Measurements from ENCODE around the gene ARSK. TPM values are rescaled to one million over a fixed set of nuclear protein-coding genes. Genes with fewer than 3 reads are reported as not detected.
A peak's percentile ranks its signal among the peaks of the same experiment; 100 is the strongest.

The ARSK gene
- total and polyA plus RNA-seq, 2 of the 13 experiments (the other 11 are each of a cell fraction or from before 2014, with no cell fraction given): 7.9 TPM

DNA sequence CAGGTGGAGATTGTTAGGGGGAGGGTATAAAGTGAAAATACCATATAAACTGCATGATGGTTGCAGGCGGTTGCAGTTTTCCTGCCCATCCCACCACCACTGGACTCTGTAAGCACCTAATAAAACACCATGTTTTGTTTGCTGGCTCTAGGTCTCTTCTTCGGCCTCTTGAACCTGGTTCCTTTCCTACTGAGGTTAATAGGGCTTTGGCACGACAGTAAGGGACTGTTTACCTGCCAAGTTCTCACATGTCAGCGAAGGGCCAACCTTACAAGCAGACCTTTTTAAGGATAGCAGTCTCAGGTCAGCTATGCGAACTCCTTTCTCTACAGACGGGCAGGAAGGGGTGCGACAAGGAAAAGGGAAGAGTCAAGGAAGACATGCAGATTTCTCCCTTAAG, 88.3 kb downstream of the ARSK start (continued):
- TF ChIP-seq, protein P1, sequence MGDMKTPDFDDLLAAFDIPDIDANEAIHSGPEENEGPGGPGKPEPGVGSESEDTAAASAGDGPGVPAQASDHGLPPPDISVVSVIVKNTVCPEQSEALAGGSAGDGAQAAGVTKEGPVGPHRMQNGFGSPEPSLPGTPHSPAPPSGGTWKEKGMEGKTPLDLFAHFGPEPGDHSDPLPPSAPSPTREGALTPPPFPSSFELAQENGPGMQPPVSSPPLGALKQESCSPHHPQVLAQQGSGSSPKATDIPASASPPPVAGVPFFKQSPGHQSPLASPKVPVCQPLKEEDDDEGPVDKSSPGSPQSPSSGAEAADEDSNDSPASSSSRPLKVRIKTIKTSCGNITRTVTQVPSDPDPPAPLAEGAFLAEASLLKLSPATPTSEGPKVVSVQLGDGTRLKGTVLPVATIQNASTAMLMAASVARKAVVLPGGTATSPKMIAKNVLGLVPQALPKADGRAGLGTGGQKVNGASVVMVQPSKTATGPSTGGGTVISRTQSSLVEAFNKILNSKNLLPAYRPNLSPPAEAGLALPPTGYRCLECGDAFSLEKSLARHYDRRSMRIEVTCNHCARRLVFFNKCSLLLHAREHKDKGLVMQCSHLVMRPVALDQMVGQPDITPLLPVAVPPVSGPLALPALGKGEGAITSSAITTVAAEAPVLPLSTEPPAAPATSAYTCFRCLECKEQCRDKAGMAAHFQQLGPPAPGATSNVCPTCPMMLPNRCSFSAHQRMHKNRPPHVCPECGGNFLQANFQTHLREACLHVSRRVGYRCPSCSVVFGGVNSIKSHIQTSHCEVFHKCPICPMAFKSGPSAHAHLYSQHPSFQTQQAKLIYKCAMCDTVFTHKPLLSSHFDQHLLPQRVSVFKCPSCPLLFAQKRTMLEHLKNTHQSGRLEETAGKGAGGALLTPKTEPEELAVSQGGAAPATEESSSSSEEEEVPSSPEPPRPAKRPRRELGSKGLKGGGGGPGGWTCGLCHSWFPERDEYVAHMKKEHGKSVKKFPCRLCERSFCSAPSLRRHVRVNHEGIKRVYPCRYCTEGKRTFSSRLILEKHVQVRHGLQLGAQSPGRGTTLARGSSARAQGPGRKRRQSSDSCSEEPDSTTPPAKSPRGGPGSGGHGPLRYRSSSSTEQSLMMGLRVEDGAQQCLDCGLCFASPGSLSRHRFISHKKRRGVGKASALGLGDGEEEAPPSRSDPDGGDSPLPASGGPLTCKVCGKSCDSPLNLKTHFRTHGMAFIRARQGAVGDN (CRISPR knock-in tag; IDR thresholded peaks at IDR 0.05): no peak

DNA sequence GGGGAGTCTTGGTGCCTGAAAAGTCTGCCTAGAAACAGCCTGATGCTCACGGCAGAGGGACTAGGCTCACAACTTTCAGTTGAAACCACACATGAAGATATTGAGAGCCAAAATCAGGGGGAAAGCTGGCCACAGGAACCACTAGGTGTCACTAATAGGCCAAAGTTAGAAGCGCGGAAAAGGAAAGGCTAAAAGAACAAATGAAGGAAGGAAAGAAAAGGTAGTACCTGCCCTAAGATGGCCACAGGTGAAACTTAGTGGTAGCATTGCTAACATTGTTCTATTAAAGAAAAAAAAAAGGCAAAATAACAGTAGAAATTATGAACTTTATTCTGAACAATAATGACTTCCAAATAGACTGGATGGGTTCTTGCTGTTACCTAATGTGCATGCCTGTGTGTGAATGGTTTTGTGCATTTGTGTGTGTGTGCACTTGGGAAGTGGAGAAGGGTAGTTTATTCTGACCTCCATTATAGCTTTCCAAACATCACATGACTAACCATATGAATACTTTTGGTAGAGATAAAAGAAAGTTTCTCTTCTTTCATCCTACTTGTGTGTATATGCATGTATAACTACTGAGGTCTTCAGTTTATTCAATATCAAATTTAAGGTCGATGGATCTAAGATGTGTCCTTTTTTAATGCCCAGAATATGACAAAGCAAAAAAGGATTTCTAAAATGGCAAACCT, 89.6 kb downstream of the ARSK start:
- Histone ChIP-seq H3K4me1 (ENCODE audit: insufficient read depth, low read length) (peaks cover 67% of the 10 kb centered on the region), H3K4me2 (ENCODE audit: low read depth, low read length) (peak overlapping the region; percentile 69), H3K27ac (ENCODE audit: extremely low read length, insufficient read depth, low read length) (no peak overlapping the region)
- TF ChIP-seq ZNF513 (CRISPR knock-in tag; conservative IDR thresholded peaks at IDR 0.05) (no peak), SNRNP70 (IDR thresholded peaks at IDR 0.05; ENCODE audit: low read depth, low read length) (no peak), SAP130 (CRISPR knock-in tag; IDR thresholded peaks at IDR 0.05; ENCODE audit: low read depth) (0 out of 2 replicates have a peak, but pooled peaks have one; percentile 22), ZFP37 (CRISPR knock-in tag; IDR thresholded peaks at IDR 0.05; ENCODE audit: borderline replicate concordance) (no peak), MBNL3 (CRISPR knock-in tag; conservative IDR thresholded peaks at IDR 0.05) (no peak), ZNF615 (CRISPR knock-in tag; IDR thresholded peaks at IDR 0.05; ENCODE audit: borderline replicate concordance) (no peak), ZBTB7B (CRISPR knock-in tag; IDR thresholded peaks at IDR 0.05) (no peak), CHD4 (IDR thresholded peaks at IDR 0.05; ENCODE audit: borderline replicate concordance, low read length) (no peak), ZNF670 (CRISPR knock-in tag; IDR thresholded peaks at IDR 0.05; ENCODE audit: borderline replicate concordance) (no peak), PHF5A (CRISPR knock-in tag; IDR thresholded peaks at IDR 0.05; ENCODE audit: low read depth, unreplicated experiment) (no peak), RFXAP (CRISPR knock-in tag; IDR thresholded peaks at IDR 0.05; ENCODE audit: borderline replicate concordance) (no peak), IRF9 (CRISPR knock-in tag; IDR thresholded peaks at IDR 0.05; ENCODE audit: borderline replicate concordance) (no peak), RFX3 (CRISPR knock-in tag; IDR thresholded peaks at IDR 0.05) (no peak), ZIK1 (CRISPR knock-in tag; IDR thresholded peaks at IDR 0.05; ENCODE audit: borderline replicate concordance, low read depth) (no peak), SMC3 (IDR thresholded peaks at IDR 0.05; ENCODE audit: low read length) (peak; percentile 51; the same call in 1 of the 2 replicates)

More for the DNA sequence above, 89.6 kb downstream of the ARSK start:
- WGBS (ENCODE audit: low lambda C conversion rate): 10% methylated on average over 4 of the region's 4 CpGs
- in situ Hi-C loops (cut with HindIII; ENCODE audit: extremely low pct_ligation_motif_present, low pct_unique_long_range_greater_than_20kb): loop anchor here (5.0 to 25.0 kb wide), 2 partner anchors 198 to 693 kb away; no protein-coding TSS in a partner anchor
- Histone ChIP-seq H3K36me3 (replicated peaks in 1 of 2; ENCODE audit: control insufficient read depth in 1 of 2, insufficient read depth in 2 of 2, low read length in 2 of 2) (no peaks in the 10 kb centered on the region), H3K79me2 (ENCODE audit: insufficient read depth, low read length) (no peaks in the 10 kb centered on the region), H3K9ac (ENCODE audit: insufficient read depth, low read depth, low read length) (no peak overlapping the region), H3K4me3 (replicated peaks in 1 of 3; ENCODE audit: insufficient read depth in 1 of 3, low read depth in 2 of 3, low read length in 3 of 3) (peak overlapping the region in 1 of 3 experiments; percentile 7; a peak in 1 of 6 replicates), H4K20me1 (ENCODE audit: insufficient read depth, low read length) (no peaks in the 10 kb centered on the region), H3K27me3 (ENCODE audit: control insufficient read depth in 1 of 2, insufficient read depth in 2 of 2, low read length in 2 of 2) (no peaks in the 10 kb centered on the region), H2AFZ (ENCODE audit: low read length) (peak overlapping the region; percentile 71), H3K9me3 (ENCODE audit: low read length) (no peaks in the 10 kb centered on the region)
- ChIA-PET CTCF (ENCODE audit: low intra/inter-chr PET ratio, low total read pairs) (interaction anchor here (1.2 to 3.0 kb wide), 2 partner anchors 137 to 202 kb away, joined by 4 to 11 read pairs; no protein-coding TSS in a partner anchor), POLR2A (no interaction called here)
- intact Hi-C loops (cut with micrococcal nuclease; ENCODE audit: unreplicated experiment): loop anchor here (1.0 to 10.0 kb wide), 6 partner anchors 88 to 950 kb away; partner anchors contain the start of genes ARSK, RHOBTB3 and SKIC3
- BruUV-seq (replicated peaks): no TSS peak
- DNase-seq (ENCODE audit: low spot score) (peak; percentile 45), FAIRE-seq (peak; percentile 83), ATAC-seq (no peak)

Measured in HepG2 (cell line).